Activated CD4-positive, alpha-beta T cell treated with anti-CD3 and anti-CD28 coated beads, Interleukin-2, amount 50 U/mL, for 1 hour (primary cell): ENCODE data around the gene CTDNEP1.

Source experiments
- DNase-seq: peaks from one replicate; pipeline ENCODE4 v3.0.0-alpha.2; 2020

Gene CTDNEP1

DNA sequence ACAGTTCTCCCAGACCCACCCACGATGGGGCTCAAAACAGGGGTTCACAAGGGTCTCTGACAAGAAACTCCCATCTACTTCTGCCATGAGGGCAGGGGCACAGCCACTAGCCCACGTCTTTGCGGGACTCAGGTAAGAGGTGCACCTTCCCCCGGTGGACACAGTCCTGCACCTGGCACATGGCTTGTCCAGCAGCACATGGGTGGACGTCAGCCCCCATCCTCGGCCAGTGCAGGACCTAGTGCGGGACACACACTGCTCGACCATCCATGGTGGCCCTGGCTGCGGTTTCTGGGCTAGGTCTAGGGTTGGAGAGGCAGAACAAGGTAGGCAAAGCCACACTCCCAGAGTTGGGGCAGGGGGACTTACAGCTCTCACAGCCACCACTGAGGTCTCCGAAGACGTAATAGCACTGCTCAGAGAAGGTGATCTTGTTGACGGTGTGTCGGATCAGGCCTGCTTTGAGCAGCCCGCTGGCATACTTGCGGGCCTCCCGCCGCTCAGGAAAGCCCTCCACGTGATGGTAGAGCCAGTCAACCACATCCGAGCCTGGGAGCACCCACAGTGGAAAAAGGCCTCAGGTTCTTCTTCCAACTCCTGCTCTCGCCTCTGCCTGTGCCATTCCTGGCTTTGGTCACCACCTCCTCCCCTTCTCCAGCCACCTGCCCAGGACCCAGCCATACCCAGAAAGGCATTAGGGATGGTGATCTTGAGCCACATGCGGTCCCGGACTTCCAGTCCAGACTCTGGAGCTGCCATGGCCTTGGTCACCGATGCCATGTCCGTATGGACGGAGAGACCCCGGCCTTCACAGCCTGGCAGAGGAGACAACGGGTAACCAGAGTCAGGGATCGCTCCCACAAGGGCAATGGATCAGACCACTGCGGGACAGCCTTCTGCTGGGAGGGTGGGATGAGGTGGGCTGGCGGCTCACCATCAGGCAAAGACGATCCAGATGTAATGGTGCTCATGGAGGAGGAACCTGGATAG lies 24.5 kb downstream of the CTDNEP1 start:
- DNase-seq, result no peak

DNA sequence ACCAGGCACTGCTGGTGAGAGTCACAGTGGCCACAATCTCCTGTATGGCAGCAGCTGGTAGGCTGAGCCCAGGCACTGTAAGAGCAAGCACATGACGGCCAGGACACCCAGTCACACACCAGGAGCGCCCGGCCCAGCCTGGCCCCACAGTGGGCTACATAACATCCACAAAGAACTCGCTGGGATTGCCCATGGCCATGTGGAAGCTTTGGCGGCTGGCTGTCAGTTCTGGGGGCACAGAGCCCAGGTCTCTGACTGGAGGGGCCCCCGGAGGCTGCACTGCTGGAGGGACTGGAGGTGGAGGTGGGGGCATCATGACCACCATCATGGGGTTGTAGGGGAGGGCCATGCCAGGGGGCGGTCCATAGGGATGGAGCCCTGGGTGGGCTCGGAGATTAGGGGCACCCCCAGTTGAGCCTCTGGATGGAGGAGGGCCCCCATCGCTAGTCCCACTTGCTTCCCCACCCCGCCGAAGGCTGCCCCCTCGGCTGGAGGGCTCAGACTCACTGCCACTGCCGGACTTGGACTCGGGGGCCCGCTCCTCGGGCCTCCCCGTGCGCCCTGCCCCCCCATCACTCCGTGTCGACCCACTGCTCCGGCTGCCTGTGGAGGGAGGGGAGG lies 25.7 kb downstream of the CTDNEP1 start:
- no peak for DNase-seq

DNA sequence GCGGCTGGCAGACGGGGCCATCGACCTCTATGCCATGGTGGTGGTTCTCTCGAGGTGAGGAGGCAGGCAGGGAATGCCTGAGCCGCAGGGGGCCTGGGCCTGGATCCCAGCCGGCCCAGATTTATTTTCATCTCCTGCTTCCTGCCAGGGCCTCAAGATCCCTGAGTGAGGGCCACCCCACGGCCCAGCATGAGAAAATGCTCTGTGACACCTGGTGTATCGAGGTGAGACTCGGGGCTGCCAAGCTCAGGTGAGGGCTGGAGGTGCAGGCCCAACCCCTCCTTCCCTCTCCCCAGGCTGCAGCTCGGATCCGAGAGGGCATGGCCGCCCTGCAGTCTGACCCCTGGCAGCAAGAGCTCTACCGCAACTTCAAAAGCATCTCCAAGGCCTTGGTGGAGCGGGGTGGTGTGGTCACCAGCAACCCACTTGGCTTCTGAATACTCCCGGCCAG lies 26.8 kb downstream of the CTDNEP1 start:
- DNase-seq, result no peak

DNA sequence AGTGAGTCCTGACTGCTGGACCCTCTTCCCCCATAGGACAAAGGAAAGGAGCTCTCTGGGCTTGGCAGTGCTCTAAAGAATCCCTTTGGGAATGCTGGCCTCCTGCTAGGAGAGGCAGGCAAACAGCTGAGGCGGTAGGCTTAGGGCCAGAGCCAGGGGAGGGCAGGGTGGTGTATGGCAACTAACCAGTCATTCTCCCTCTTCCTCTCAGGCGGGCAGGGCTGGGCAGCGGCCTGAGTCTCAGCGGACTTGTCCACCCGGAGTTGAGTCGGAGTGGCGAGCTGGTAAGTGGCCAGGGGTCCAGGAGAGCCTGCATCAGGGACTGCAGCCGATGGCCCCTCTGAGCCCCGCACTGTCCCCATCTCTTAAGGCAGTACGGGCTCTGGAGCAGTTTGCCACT lies 27.4 kb downstream of the CTDNEP1 start:
- DNase-seq, result no peak

DNA sequence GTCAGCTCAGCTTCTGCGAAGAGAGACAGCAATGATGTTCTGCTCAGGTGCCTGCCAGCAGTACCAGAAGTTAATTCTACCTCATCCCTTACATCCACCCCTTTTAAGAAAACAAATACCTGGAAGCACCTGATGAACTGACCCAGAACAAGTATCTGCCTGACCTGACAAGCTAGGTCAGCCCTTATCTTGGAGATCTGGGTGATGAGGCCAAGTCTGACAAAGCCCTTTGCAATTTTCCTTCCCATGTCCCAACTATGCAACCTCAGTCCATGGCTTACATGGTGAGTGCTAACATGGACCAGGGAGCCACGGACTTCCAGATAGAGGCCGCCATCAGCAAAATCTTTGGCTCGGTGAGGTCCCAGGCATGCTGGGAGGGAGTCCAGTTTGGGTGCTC lies 28.2 kb downstream of the CTDNEP1 start:
- DNase-seq, result no peak

DNA sequence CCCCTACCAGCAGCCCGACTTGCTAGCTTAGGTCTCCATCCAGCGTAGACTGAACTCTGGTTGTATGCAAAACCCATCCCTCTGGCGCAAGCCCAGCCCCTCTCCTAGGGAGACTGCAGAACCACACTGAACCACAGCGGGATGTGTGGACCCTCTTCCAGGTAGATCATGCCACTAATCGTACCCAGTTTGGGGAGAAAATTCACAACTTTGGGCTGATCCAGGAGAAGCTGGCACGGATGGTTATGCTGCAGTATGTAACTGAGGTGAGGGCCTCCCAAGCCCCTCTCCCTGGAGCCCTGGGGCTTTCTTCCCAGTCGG lies 28.6 kb downstream of the CTDNEP1 start:
- DNase-seq, result no peak

DNA sequence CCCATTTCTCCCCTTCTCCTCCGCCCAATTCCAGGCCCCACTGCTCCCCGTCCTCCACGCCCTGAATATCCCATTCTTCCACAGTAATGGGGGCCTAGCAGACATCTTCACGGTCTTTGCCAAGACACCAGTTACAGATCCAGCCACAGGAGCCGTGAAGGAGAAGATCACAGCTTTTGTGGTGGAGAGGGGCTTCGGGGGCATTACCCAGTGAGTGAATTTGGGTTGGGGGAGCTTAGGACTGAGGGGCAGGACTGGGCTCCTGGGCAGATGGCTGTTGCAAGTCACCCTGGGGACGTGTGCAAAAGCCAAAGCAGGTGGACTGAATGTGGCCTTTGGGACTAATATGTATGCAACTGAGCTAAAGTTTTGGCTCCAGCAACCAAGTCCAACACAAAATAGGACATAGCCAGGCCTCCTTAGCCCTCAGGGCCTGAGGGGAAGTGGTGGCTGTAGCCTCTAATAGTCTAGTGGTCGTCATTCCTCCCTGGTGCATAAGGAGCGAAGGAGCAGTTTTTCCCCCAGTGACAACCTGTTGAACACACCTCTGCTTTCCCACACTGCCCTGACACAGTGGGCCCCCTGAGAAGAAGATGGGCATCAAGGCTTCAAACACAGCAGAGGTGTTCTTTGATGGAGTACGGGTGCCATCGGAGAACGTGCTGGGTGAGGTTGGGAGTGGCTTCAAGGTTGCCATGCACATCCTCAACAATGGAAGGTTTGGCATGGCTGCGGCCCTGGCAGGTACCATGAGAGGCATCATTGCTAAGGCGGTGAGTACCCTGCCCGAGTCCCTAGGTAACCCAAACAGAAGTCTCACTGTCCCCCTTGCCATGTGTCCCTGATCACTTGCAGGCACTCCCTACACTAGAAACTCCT lies 29.2 kb downstream of the CTDNEP1 start:
- no peak for DNase-seq

DNA sequence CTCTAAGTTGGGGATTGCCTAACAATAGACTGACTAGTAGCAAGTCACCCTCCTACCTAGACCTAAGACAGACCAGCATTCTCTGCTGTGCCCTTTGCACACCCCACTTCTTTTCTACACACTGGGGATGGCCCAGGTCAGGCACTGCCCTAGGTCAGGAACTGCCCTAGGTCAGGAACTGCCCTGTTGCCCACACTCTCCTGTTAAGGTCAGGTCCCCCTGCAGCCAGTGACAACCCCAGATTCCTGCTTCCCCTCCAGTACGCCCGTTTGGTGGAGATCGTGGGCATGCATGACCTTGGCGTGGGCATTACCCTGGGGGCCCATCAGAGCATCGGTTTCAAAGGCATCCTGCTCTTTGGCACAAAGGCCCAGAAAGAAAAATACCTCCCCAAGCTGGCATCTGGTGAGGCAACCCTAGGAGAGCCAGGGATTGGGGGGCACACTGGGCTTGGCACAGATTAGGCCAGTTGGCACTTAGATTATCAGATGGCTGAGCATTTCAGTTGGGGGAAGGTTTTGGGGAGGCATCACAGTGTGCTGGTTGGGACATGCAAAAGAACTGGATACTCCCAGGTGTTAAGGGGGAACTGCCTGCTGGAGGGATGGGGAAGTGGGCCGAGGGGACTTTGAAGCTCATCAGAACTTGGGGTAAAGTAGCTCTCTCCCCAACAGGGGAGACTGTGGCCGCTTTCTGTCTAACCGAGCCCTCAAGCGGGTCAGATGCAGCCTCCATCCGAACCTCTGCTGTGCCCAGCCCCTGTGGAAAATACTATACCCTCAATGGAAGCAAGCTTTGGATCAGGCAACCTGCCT lies 30.0 kb downstream of the CTDNEP1 start:
- DNase-seq, result no peak

DNA sequence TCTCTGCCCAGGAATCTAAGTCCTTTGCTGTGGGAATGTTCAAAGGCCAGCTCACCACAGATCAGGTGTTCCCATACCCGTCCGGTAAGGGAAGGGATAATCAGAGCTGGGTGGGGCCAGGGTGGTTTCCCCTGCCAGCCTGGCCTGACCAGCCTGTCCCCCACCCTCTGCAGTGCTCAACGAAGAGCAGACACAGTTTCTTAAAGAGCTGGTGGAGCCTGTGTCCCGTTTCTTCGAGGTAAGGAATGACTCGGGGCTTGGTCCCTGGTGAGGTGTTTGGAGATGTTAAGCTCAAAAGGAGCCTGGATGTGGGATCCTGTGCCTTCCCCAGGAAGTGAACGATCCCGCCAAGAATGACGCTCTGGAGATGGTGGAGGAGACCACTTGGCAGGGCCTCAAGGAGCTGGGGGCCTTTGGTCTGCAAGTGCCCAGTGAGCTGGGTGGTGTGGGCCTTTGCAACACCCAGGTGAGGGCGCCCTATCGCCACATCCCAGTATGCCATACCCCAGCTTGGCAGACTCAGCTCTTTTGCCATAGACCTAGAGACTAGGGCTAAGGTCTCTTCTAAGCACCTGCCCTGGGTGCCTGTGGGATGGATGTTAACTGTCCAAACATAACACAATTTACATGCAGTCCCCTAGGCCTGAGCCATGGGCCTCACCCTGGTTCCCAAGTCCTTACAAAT lies 30.8 kb downstream of the CTDNEP1 start:
- DNase-seq, result peak; percentile 66

DNA sequence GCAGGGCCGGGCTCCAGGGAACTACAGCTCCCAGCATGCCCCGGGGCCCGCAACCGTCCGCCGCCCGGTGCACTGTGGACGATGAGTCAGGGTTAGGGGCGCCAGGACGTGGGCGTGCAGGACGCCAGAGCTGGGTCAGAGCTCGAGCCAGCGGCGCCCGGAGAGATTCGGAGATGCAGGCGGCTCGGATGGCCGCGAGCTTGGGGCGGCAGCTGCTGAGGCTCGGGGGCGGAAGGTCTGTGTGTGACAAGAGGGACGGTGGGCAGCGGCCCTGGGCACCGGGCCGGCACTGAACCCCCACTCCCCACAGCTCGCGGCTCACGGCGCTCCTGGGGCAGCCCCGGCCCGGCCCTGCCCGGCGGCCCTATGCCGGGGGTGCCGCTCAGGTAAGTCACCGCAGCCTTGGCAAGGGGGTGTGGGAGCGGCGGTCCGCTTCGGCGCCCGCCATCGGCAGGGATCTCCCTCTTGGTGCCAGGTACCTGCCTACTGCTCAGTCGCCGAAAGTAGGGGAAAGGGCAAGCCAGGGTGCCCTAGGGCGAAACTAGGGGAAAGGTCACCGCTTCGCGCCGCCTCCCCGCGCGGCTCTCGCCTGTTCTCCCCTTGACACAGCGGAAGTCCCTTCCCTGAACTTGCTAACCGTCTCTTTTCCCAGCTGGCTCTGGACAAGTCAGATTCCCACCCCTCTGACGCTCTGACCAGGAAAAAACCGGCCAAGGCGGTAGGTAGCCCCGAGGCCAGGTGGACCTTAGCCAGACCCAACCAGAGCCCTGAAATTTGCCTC lies 31.5 kb downstream of the CTDNEP1 start, which contains the start of the genes ACADVL and DLG4:
ACADVL (plus strand) TSS at position 127 of the 781 bp plus-strand sequence; CDS start at position 174, 47 bp downstream.
DLG4 (minus strand) TSS at position 25 of the 781 bp plus-strand sequence.
- DNase-seq, result peak; percentile 71

DNA sequence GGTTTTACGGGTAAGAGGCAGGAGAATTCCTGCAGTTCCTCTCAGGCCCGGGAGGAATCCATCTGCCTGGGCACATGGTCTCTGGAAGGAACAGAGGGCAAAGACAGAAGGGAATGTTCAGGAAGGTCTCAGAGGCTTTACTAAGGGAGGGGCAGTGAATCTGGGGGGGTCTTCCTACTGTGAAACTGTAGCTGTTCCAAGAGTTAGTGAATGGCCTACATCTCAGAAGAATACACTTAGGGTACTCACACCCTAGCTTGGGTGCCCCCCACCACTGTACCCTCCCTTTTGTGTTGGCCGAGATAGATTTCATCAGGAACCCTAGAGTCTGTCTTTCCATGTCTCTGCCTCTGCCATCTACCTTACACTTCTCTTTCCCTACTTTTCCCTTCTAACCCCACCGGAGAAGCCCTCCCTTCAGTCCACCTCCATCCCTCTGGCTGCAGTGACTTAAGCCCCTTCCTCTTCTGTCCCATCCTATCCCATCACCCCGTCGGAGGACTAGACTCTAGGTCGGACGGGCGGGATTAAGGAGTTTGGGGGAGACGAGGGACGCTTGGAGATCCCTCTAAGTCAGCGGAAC lies 32.2 kb downstream of the CTDNEP1 start:
- DNase-seq, result no peak

DNA sequence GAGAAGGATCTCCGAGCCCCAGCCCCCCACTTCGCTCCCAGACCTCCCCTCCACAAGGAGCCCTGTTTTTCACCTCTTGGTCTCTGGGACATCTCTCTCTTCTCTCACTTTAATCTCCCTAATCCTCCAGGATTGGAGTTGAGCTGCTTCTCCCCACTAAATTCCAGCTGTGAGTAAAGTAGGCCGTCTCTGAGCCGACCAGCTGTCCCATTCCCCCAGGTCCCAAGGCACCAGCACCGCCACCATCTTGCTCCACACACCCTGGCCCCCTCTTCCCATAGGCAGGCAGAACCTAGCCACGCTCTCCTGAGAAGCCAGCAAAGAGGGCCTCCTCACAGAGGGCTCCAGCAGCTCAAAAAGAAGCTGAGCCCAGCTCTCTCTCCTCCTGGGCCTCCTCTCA lies 32.8 kb downstream of the CTDNEP1 start:
- no peak for DNase-seq

DNA sequence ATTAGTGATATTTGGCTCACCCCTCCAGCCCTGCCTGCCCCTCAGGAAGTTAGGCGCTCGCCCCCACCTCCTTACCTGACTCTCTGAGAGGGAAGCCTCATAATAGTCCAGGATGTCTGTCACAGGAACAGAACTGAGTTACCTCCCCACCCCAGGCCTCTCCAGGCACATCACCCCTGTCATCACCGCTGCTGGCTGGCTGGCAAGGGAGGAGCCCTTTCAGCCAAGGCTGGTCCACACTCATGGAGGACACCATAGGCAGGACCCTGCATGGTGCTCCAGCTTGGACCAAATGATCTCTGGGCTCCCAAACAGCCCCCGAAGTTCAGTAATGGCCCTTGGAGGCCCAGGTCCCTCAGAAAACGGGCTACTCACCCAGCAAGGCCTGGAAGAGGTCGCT lies 33.4 kb downstream of the CTDNEP1 start:
- DNase-seq, result no peak

DNA sequence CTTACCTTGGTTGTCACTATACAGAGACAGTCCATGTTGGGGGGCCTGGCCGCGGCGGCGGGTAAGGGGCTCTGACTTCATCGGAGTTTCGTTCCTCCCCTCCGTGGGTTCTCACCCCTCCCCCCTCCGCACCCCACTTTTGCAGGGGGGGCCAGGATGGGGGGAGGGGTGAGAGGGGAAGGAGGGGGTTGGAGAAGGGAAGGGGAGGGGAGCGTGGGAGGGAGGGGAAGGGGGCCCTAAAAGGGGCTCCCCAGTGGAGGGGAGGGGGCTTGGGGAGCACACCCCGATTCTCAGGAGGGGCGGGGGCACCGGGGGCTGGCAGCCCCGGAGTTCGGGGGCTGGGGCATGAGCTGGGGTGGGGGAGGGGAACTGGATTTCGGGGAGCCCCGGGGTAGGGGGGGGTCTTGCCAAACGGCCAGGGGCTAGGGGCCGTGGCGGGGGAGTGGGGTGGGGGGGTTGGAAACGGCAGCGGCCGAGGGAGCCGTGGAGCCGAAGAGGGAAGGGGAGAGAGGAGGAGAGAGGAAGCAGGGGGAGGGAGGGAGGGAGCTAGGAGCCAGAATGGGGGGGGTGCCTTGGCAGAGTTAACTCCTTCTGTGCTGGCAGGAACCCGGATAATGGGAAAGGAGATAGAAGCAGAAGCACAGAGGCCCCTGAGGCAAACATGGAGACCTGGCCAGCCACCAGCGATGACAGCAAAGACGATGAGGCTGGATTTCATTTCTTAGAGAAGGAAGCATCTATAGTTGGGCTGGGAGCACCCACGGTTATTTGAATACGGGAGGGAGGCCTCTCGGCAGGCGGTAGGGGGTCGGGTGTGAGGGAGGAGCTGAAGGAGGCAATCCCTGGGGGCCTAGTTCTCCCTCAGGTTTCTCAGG lies 34.2 kb downstream of the CTDNEP1 start:
- no peak for DNase-seq

DNA sequence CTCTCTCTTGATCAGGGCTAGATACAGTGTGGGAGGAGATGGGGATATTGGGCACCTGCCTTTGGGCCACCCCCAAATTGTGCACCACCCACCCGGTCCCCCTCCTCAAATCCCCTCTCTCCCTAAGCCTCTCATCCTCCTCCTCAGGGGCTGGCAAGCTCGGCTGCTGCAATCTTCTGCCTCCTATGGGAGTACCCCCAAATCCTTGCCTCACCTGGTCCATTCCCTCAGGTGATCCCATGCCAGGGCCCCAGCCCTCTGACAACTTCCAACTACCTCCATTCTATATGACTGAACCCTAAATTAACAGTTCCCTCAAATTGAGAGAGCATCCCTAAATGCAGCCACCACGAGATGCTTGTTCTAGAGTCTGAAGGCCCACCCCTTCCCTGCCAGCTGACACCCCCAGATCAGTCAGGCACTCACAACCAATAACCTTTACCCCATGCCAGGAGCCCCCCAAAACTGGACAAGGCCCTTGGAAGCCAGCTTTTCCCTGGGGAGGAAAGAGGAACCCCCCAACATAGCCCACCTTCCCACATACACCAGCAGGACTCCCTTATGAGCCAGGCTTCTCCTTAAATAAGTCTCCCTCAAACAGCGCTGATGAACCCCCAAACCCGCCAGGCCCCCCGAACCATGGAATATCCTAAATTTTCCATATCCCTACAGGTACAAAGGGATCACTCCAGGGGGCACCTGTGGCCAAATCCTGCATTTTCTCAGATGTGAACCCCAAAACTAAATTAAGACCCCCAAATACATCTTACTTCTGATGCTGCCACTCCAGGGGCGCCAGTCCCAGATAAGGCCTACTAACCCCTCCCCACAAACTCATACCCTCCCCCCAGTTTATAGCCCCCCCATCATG lies 35.1 kb downstream of the CTDNEP1 start:
- no peak for DNase-seq

DNA sequence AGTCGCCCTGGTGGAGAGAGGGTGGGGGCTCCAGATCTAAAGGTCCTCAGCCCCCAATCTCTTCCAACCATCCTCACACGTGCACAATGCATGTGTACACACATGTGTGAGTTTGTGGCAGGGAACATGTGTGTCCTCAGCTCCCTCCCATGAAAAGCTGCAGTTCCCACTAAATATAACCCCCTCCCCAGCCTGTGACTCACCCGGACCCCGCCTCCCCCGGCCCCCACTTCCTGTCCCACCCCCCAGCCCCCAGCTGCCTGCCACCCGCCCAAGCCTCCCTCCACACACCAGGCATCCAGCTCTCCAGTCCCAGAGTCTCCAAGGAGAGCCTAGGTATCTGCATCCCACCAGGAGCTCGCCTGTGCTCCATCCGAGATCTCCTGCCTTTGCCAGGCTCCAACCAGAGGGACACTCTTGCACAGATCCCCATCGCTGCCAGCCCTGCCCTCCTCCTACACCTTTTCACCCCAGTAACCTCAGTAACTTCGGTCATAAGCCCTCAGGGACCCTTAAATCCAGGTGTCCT lies 35.8 kb downstream of the CTDNEP1 start:
- no peak for DNase-seq

DNA sequence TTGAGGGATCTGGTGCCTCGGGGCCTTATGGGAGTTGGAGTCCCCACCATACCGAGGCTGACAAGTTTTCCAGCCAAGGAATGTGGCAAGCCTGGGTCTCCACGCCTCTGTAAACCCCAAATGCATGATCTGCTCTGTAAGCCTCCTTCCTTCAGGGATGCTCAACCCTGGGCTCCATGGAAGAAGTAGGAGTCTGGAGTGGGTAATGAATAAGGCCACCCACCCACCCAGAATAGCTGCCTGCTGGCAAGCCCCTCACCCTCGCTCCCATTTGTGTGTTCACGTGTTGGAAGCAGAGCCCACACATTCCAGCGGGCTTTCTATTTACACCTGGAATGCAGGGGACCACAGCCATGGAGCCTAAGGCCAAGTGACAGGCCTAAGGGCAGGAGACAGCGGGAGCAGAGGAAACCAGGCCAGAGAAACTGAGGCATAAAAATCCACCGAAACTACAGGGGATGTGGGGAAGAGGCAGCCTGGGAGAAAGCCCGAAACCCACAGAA lies 36.3 kb downstream of the CTDNEP1 start:
- DNase-seq, result no peak
